ENCODE data around the gene SMYD3.

- TF ChIP-seq EP300 (IDR thresholded peaks at IDR 0.05; ENCODE audit: low read length) (no peak), TOE1 (IDR thresholded peaks at IDR 0.05; ENCODE audit: borderline replicate concordance) (no peak), TOE1 (CRISPR knock-in tag; IDR thresholded peaks at IDR 0.05; ENCODE audit: borderline replicate concordance, low read depth) (no peak)
- TF ChIP-seq, protein P1, sequence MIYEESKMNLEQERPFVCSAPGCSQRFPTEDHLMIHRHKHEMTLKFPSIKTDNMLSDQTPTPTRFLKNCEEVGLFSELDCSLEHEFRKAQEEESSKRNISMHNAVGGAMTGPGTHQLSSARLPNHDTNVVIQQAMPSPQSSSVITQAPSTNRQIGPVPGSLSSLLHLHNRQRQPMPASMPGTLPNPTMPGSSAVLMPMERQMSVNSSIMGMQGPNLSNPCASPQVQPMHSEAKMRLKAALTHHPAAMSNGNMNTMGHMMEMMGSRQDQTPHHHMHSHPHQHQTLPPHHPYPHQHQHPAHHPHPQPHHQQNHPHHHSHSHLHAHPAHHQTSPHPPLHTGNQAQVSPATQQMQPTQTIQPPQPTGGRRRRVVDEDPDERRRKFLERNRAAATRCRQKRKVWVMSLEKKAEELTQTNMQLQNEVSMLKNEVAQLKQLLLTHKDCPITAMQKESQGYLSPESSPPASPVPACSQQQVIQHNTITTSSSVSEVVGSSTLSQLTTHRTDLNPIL (CRISPR knock-in tag; IDR thresholded peaks at IDR 0.05), result no peak
- TF ChIP-seq, protein P2, sequence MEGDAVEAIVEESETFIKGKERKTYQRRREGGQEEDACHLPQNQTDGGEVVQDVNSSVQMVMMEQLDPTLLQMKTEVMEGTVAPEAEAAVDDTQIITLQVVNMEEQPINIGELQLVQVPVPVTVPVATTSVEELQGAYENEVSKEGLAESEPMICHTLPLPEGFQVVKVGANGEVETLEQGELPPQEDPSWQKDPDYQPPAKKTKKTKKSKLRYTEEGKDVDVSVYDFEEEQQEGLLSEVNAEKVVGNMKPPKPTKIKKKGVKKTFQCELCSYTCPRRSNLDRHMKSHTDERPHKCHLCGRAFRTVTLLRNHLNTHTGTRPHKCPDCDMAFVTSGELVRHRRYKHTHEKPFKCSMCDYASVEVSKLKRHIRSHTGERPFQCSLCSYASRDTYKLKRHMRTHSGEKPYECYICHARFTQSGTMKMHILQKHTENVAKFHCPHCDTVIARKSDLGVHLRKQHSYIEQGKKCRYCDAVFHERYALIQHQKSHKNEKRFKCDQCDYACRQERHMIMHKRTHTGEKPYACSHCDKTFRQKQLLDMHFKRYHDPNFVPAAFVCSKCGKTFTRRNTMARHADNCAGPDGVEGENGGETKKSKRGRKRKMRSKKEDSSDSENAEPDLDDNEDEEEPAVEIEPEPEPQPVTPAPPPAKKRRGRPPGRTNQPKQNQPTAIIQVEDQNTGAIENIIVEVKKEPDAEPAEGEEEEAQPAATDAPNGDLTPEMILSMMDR (IDR thresholded peaks at IDR 0.05 in 2 of 3, conservative IDR thresholded peaks at IDR 0.05 in 1 of 3; ENCODE audit: insufficient read depth in 2 of 3, low read depth in 1 of 3, low read length in 3 of 3), result no peak
Observed at GRCh38 chr1:246274186-246274585, 232.9 kb downstream of the SMYD3 start.

Data from K562 (cell line).